Astrocyte of the spinal cord (primary cell): ENCODE data around the gene ZNF292.
"Not testable (repeated sequence)": the region's sequence is repeated elsewhere in the genome, so short reads cannot be mapped to it uniquely, and the experiment has no call there.

Experiments used
- DNase-seq: peaks from one replicate; pipeline ENCODE4 v3.0.0; 2011; ENCODE audit warnings: low read depth, low spot score
- H3K4me3 ChIP-seq: 2 replicates; pipeline ENCODE4 v1.5.1; 2011; ENCODE audit warnings: low read depth, mild to moderate bottlenecking, low read length, moderate library complexity
- CTCF ChIP-seq: IDR thresholded peaks from 2 replicates; pipeline ENCODE4 v1.5.1; 2012; ENCODE audit warnings: low read depth, mild to moderate bottlenecking, low read length, inconsistent platforms
- in situ Hi-C: cut with HindIII; loops from 2 replicates; pipeline ENCODE4 v1.10.0; 2017; ENCODE audit warnings: low sequenced_read_pairs

Gene ZNF292

GRCh38 chr6:87183687-87184086 is 28.3 kb downstream of the ZNF292 start:
- peak; percentile 37 for DNase-seq
- in situ Hi-C loops: no loop called here
- H3K4me3 ChIP-seq: no peak overlapping the region
- no peak for TF ChIP-seq CTCF

DNA sequence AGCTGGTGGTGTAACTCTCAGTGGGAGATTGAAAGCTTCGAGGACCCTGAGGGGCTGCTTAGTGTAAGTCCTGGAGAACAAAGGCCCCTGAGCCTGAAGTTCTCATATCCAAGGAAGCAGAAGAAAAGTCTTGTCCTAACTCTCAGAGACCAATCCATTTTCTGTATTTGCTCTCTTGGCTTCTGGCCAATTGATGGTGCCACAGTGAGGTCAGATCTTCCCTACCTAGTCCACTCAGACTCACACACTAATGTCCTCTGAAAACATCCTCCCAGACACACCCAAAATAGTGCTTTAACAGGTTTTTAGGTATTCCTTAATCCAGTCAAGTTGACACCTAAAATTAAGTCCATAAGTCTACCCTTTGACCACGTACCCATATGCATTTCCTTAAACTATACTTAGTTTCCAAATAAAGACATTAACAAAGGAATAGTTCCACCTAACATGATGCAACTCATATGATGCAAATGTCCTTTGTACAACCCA is 29.4 kb downstream of the ZNF292 start:
- no peak for DNase-seq
- TF ChIP-seq CTCF: no peak
- in situ Hi-C loops: no loop called here
- no peak overlapping the region for H3K4me3 ChIP-seq

DNA sequence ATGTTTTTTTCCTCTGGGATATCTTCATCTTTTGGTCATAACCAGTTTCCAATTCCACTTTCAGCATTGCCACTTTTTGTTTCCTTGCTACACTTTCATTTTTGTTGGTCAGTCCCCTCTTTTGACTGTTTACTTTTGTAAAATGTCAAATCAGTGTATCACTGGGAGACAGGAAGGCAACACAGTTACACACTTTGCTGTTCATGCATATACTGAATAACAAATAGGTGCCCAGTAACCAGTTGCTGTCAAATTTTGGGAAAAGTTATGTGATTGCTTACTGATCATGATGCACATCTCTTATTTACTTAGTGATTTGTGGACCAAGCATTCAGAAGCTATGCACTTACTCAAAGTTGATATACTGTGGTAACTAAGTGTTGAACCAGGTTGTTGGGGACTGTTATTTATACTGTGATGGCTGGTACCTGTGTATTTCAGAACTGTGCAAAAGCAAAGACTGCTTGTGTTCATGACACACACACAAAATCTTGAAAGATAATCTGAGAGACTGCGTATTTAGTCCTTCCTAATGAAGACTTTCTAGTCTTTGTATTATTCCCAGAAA is 41.0 kb downstream of the ZNF292 start:
- no peak for TF ChIP-seq CTCF
- DNase-seq: peak; percentile 7
- in situ Hi-C loops: no loop called here
- H3K4me3 ChIP-seq: no peak overlapping the region

- in situ Hi-C loops: no loop called here
- no peak for DNase-seq
- TF ChIP-seq CTCF: no peak
- H3K4me3 ChIP-seq: no peak overlapping the region
Measured at GRCh38 chr6:87197547-87197946, 42.2 kb downstream of the ZNF292 start.

- H3K4me3 ChIP-seq: not testable (repeated sequence)
Measured at GRCh38 chr6:87198022-87198810, 42.9 kb downstream of the ZNF292 start.

GRCh38 chr6:87199787-87200186 is 44.4 kb downstream of the ZNF292 start:
- H3K4me3 ChIP-seq: no peak overlapping the region
- no peak for TF ChIP-seq CTCF
- in situ Hi-C loops: no loop called here
- no peak for DNase-seq

More at GRCh38 chr6:87198022-87198810, 42.9 kb downstream of the ZNF292 start:
- in situ Hi-C loops: not testable (repeated sequence)
- peak; percentile 5 for DNase-seq
